IPS DF 6.9 (cell line): ENCODE data around the gene SDHB.

ENCODE experiments used
- DNase-seq: peaks from one replicate; pipeline ENCODE4 v3.0.0-alpha.2; 2013; ENCODE audit warnings: low read depth, low spot score
- H3K27ac ChIP-seq: one replicate; pipeline ENCODE4 v1.5.1; 2013; ENCODE audit warnings: low read length, control low read depth
- H3K27me3 ChIP-seq: 2 replicates; pipeline ENCODE4 v1.6.1; 2013; ENCODE audit warnings: mild to moderate bottlenecking, low read length; ENCODE audit not compliant: control insufficient read depth, insufficient read depth
- H3K36me3 ChIP-seq: 2 replicates; pipeline ENCODE4 v1.6.1; 2013; ENCODE audit warnings: low read length; ENCODE audit not compliant: control insufficient read depth, insufficient read depth
- H3K4me1 ChIP-seq: 2 replicates; pipeline ENCODE4 v1.6.1; 2013; ENCODE audit warnings: low read length; ENCODE audit not compliant: control insufficient read depth, insufficient read depth
- H3K4me3 ChIP-seq: 2 replicates; pipeline ENCODE4 v1.5.1; 2013; ENCODE audit warnings: mild to moderate bottlenecking, low read length
- H3K9me3 ChIP-seq: 2 replicates; pipeline ENCODE4 v1.6.1; 2013; ENCODE audit warnings: low read length, inconsistent platforms; ENCODE audit not compliant: control insufficient read depth, insufficient read depth
- WGBS: extraction: QIAGEN DNeasy Blood & Tissue Kit; methylation state at CpG from one replicate; pipeline ENCODE4 v1.1.7; 2013; ENCODE audit warnings: mixed read lengths, missing lambda C conversion rate; ENCODE audit not compliant: insufficient read length, insufficient coverage; 5-methylcytosine and 5-hydroxymethylcytosine counted together

Gene SDHB

GRCh38 chr1:16971341-16972188, 82.3 kb downstream of the SDHB start:
- no peak overlapping the region for H3K27ac ChIP-seq
- peaks cover 15% of the 10 kb centered on the region for H3K36me3 ChIP-seq
- peaks cover 1% of the 10 kb centered on the region; the same call in 1 of the 2 replicates for H3K4me1 ChIP-seq
- no CpG with 5 or more reads among the region's 28 CpGs for WGBS
- no peak for DNase-seq
- H3K4me3 ChIP-seq = no peak overlapping the region
- no peaks in the 10 kb centered on the region for H3K9me3 ChIP-seq
- H3K27me3 ChIP-seq = no peaks in the 10 kb centered on the region

GRCh38 chr1:16970132-16970910, 83.5 kb downstream of the SDHB start:
- no peaks in the 10 kb centered on the region for H3K27me3 ChIP-seq
- no peaks in the 10 kb centered on the region for H3K9me3 ChIP-seq
- WGBS = no CpG with 5 or more reads among the region's 28 CpGs
- peaks cover 1% of the 10 kb centered on the region; the same call in 1 of the 2 replicates for H3K4me1 ChIP-seq
- no peak overlapping the region for H3K27ac ChIP-seq
- DNase-seq = no peak
- no peak overlapping the region for H3K4me3 ChIP-seq
- peaks cover 21% of the 10 kb centered on the region for H3K36me3 ChIP-seq

GRCh38 chr1:16969651-16970050, 84.2 kb downstream of the SDHB start:
- H3K4me1 ChIP-seq = peaks cover 1% of the 10 kb centered on the region; the same call in 1 of the 2 replicates
- no CpG with 5 or more reads among the region's 12 CpGs for WGBS

GRCh38 chr1:16969057-16969611, 84.7 kb downstream of the SDHB start:
- H3K36me3 ChIP-seq = peaks cover 25% of the 10 kb centered on the region
- H3K27ac ChIP-seq = no peak overlapping the region
- H3K4me1 ChIP-seq = peaks cover 1% of the 10 kb centered on the region; the same call in 1 of the 2 replicates
- H3K4me3 ChIP-seq = no peak overlapping the region
- WGBS = no CpG with 5 or more reads among the region's 14 CpGs
- no peaks in the 10 kb centered on the region for H3K27me3 ChIP-seq
- no peaks in the 10 kb centered on the region for H3K9me3 ChIP-seq
- DNase-seq = no peak

More at GRCh38 chr1:16969651-16970050, 84.2 kb downstream of the SDHB start:
- Histone ChIP-seq H3K36me3 (peaks cover 25% of the 10 kb centered on the region), H3K4me3 (no peak overlapping the region), H3K27ac (no peak overlapping the region), H3K9me3 (no peaks in the 10 kb centered on the region), H3K27me3 (no peaks in the 10 kb centered on the region)
- DNase-seq = no peak
